ENCODE data around the gene ALKBH3.
A peak's percentile ranks its signal among the peaks of the same experiment; 100 is the strongest.

Gene ALKBH3

GRCh38 chr11:43868852-43869567 lies 11.6 kb upstream of the ALKBH3 start:
- no peak for DNase-seq (ENCODE audit: low spot score)
- Histone ChIP-seq H3K9me3 (ENCODE audit: severe bottlenecking) (no peaks in the 10 kb centered on the region), H3K4me1 (ENCODE audit: insufficient read depth, poor library complexity, severe bottlenecking) (peaks cover 7% of the 10 kb centered on the region), H3K4me3 (ENCODE audit: severe bottlenecking) (no peak overlapping the region), H3K27me3 (ENCODE audit: insufficient read depth, poor library complexity, severe bottlenecking) (no peaks in the 10 kb centered on the region), H3K27ac (ENCODE audit: poor library complexity, severe bottlenecking) (no peak overlapping the region), H3K36me3 (ENCODE audit: low read depth) (no peaks in the 10 kb centered on the region)
- peak; percentile 96 for ATAC-seq (ENCODE audit: low read depth)
- no peak for TF ChIP-seq CTCF (IDR thresholded peaks at IDR 0.05; ENCODE audit: poor library complexity, severe bottlenecking)

GRCh38 chr11:43871051-43871450 lies 9.6 kb upstream of the ALKBH3 start:
- peaks cover 7% of the 10 kb centered on the region for H3K4me1 ChIP-seq (ENCODE audit: insufficient read depth, poor library complexity, severe bottlenecking)
- no peaks in the 10 kb centered on the region for H3K27me3 ChIP-seq (ENCODE audit: insufficient read depth, poor library complexity, severe bottlenecking)
- H3K36me3 ChIP-seq (ENCODE audit: low read depth), result no peaks in the 10 kb centered on the region
- ATAC-seq (ENCODE audit: low read depth), result no peak
- no peak for TF ChIP-seq CTCF (IDR thresholded peaks at IDR 0.05; ENCODE audit: poor library complexity, severe bottlenecking)
- H3K27ac ChIP-seq (ENCODE audit: poor library complexity, severe bottlenecking), result no peak overlapping the region
- H3K4me3 ChIP-seq (ENCODE audit: severe bottlenecking), result no peak overlapping the region
- no peak for DNase-seq (ENCODE audit: low spot score)
- no peaks in the 10 kb centered on the region for H3K9me3 ChIP-seq (ENCODE audit: severe bottlenecking)

DNA sequence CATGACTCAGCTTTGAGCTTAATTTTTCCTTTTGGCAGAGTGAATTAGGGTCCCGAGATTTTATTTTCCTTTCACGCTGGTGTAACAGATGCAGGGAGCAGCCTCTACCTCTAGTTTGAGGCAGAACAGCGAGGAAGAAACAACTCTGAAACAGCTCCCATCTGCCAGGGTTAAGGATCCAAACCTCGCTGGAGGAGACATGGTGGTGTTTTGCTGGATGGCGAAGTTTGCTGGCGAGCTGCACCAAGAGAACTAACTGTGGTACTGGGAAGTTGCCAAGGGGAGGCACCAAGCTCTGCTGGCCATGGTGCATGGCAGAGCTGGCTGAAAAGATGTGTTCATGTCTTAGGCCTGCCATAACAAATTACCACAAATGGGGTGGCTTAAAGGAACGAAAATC lies 7.6 kb upstream of the ALKBH3 start:
- TF ChIP-seq CTCF (IDR thresholded peaks at IDR 0.05; ENCODE audit: poor library complexity, severe bottlenecking), result no peak
- no peak for DNase-seq (ENCODE audit: low spot score)
- H3K27me3 ChIP-seq (ENCODE audit: insufficient read depth, poor library complexity, severe bottlenecking), result no peaks in the 10 kb centered on the region

GRCh38 chr11:43874078-43874477 lies 6.6 kb upstream of the ALKBH3 start:
- ATAC-seq (ENCODE audit: low read depth) (no peak), DNase-seq (ENCODE audit: low spot score) (no peak)
- Histone ChIP-seq H3K27ac (ENCODE audit: poor library complexity, severe bottlenecking) (no peak overlapping the region), H3K9me3 (ENCODE audit: severe bottlenecking) (no peaks in the 10 kb centered on the region), H3K27me3 (ENCODE audit: insufficient read depth, poor library complexity, severe bottlenecking) (no peaks in the 10 kb centered on the region), H3K4me1 (ENCODE audit: insufficient read depth, poor library complexity, severe bottlenecking) (peaks cover 5% of the 10 kb centered on the region), H3K4me3 (ENCODE audit: severe bottlenecking) (no peak overlapping the region), H3K36me3 (ENCODE audit: low read depth) (no peaks in the 10 kb centered on the region)
- TF ChIP-seq CTCF (IDR thresholded peaks at IDR 0.05; ENCODE audit: poor library complexity, severe bottlenecking), result no peak

More for the DNA sequence above, 7.6 kb upstream of the ALKBH3 start:
- Histone ChIP-seq H3K9me3 (ENCODE audit: severe bottlenecking) (no peaks in the 10 kb centered on the region), H3K36me3 (ENCODE audit: low read depth) (no peaks in the 10 kb centered on the region), H3K27ac (ENCODE audit: poor library complexity, severe bottlenecking) (no peak overlapping the region), H3K4me3 (ENCODE audit: severe bottlenecking) (no peak overlapping the region), H3K4me1 (ENCODE audit: insufficient read depth, poor library complexity, severe bottlenecking) (peaks cover 7% of the 10 kb centered on the region)
- no peak for ATAC-seq (ENCODE audit: low read depth)

- ATAC-seq (ENCODE audit: low read depth) (no peak), DNase-seq (ENCODE audit: low spot score) (no peak)
- Histone ChIP-seq H3K36me3 (ENCODE audit: low read depth) (no peaks in the 10 kb centered on the region), H3K4me3 (ENCODE audit: severe bottlenecking) (no peak overlapping the region), H3K27ac (ENCODE audit: poor library complexity, severe bottlenecking) (no peak overlapping the region), H3K9me3 (ENCODE audit: severe bottlenecking) (no peaks in the 10 kb centered on the region), H3K27me3 (ENCODE audit: insufficient read depth, poor library complexity, severe bottlenecking) (no peaks in the 10 kb centered on the region), H3K4me1 (ENCODE audit: insufficient read depth, poor library complexity, severe bottlenecking) (no peaks in the 10 kb centered on the region)
- TF ChIP-seq CTCF (IDR thresholded peaks at IDR 0.05; ENCODE audit: poor library complexity, severe bottlenecking), result no peak
Observed at GRCh38 chr11:43874738-43875137, 5.9 kb upstream of the ALKBH3 start.

Data from RWPE2 (cell line).